ENCODE data around the gene MRPL24.

MRPL24 gene

DNA sequence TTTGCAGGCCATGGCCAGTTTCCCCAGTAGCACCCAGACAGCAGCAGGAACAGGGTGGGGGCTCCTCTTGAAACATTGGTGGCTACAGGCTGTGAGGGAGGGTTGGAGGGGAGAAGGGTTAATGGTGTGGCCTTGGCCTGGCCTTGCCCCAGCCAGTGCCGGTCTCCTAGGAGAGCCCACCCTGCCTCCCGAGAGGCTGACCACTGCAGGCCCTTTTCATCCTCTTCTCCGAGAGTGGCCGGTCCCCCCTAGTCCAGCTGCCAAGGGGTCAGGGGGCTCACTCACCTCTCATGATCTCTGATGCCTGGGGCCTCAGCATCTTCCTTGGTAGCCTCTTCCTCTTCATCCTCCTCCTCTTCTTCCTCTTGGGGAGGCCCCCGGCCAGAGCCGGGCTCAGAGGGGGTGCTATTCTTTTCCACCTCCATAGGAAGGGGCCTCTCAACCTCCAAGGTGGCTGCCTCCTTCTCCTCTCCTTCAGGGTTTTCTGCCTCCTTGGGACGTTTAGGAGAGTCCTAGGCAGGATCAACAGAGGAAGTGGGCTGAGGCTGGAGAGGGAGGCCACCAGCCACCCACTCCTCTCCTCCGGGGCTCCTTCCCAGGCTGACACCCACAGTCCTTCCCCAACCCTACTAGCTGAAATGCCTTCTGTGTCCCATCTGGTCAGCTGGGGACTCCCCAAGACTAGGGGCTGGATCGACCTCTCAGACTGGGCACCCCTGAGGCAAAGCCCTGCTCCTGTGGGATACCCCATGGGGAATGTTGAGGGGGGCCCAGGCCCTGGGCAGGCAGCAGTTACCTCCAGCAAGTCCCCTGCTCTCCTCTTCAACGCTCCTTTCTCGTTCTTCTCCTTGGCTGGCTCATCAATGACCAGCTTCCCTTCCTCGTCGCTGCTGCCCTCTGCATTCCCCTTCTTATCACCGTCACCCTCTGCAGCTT is 2.7 kb upstream of the MRPL24 start:
- no peak for DNase-seq (ENCODE audit: low read depth)

DNA sequence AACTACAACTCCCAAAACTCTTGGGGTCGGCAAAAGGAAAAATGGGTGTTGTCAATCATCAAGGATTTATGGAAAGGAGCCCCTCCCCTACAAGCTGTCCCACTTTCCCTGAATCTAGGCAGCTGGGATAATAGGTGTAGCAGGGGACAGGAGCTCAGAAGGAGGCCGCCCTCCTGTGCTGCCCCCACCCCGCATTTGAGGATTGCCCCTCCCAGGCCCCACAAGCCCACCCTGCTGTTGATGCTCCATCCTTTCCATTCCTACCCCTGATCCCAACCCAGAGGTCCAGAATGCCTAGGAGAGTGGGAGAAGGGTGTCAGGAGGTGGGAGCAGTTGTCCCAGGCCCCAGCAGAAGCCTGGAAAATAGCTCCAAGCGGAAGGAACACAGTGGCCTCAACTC is 1.9 kb upstream of the MRPL24 start:
- DNase-seq (ENCODE audit: low read depth), result no peak

DNA sequence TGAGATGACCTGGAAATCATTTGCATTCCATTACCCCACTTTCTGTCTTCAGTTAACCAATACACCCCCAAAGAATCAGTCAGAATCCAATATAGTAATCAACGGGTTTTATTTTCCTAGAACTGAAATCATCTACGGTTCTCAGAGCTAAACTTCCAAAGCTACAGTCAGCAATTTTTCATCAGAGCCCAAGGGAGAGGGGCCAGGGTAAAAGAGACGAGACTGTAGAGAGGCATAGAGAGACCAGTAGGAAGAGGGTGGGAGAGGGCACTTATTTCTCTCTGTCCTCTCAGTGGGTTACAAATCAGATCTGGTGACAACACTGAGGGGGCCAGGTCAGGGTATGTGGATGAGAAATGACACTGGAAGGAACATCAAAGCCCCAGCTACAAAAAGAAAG is 1.1 kb upstream of the MRPL24 start:
- no peak for DNase-seq (ENCODE audit: low read depth)

DNA sequence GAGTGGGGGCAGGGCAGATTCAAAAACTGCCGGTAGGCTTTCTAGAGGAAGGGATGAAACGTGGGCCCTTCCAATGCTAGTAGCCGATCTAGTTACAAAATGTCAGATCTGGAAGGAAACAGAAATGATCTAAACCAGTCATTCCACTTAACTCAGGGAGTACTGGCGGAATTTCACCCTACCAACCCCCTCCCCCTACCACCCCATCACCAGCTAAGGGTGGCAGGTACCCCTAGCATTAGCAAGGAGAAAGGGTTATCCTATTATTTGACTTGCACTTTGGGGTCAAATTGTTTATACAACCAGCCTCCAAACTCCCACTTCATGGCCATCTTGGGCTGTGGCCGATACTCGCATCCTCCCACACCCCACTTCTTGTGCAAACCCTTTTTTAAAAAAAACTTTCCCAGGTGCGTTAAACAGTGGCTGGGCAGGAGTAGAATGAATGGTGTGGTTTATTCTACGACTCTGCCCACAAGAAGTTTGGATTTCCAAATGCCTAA is 644 bp upstream of the MRPL24 start:
- DNase-seq (ENCODE audit: low read depth), result no peak

DNA sequence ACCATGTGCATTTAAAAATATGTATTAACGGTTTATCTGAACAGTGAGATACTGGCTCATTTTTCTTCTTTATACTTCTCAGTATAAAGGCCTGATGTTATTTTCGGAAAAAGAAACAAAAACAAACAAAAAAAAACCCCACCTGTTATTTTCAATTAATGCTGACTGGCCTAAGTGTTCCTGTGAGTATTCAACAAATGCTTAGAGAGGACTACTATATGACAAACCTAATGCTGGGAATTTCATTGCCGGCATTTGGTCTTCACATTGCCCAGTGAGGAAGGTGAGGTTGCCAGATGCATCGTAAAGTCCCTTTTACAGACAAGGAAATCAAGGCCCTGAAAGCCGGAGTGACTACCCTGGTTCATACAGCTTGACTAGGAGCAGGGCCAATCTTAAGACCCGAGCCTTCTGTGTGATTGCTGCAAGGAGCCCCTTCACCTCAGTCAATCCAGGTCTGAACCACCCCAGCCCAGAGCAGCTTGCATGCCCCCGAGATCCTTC is 599 bp downstream of the MRPL24 start:
- DNase-seq (ENCODE audit: low read depth), result no peak

DNA sequence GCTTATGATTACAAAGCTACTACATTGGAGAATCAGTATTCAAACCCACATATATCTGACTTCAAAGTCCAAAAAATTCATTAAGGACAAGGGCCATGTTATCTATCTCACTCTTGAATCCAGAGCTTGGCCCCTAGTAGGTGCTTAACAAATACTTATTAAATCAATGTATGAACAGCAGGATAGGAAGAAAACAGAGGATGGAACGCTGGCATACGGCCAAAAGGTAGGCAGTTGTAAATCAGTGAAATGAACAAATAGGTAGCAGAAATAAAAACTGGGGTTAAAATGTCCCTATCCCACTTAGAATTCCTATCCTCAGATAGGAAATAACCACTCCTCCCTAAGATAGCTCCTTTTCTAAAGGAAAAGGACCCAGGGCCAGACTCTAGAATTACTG is 2.0 kb downstream of the MRPL24 start:
- DNase-seq (ENCODE audit: low read depth), result no peak

DNA sequence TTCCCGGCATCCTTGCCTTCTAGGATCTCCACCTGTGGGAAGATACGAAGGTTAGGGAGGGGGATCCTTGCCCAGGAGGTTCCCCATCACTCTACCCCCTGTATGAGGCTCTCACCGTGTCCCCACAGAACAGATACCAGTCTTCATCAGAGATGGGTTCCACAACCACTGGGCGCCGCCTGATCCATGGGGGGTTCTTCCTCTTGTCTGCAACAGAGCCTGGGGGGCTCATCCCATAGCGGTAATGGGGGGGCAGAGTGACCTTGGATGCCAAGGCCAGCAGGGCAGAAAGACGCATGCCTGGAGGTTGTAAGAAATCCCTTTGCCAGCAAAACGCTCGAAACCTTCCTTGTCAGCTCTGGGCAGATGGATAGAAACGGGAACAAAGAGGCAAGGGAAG is 2.5 kb downstream of the MRPL24 start:
- DNase-seq (ENCODE audit: low read depth), result no peak

DNA sequence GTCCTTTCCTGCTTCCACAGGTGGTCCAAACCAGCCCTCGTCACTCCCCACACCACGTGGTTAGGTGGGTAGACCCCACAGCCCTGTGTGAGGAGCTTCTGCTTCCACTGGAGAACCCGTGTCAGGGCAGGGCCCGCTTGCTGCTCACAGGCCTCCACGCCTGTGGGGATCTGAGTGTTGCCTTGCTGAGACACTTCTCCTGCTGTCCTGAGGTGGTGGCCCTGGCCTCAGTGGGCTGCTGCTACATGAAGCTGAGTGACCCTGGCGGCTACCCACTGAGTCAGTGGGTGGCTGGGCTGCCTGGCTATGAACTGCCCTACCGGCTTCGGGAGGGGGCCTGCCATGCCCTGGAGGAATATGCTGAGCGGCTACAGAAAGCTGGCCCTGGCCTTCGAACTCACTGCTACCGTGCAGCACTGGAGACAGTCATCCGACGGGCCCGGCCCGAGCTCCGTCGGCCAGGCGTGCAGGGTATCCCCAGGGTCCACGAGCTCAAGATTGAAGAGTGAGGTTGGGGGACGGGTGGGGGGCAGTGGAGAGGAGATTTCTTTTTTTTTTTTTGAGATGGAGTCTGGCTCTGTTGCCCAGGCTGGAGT is 6.8 kb downstream of the MRPL24 start:
- DNase-seq (ENCODE audit: low read depth), result no peak

DNA sequence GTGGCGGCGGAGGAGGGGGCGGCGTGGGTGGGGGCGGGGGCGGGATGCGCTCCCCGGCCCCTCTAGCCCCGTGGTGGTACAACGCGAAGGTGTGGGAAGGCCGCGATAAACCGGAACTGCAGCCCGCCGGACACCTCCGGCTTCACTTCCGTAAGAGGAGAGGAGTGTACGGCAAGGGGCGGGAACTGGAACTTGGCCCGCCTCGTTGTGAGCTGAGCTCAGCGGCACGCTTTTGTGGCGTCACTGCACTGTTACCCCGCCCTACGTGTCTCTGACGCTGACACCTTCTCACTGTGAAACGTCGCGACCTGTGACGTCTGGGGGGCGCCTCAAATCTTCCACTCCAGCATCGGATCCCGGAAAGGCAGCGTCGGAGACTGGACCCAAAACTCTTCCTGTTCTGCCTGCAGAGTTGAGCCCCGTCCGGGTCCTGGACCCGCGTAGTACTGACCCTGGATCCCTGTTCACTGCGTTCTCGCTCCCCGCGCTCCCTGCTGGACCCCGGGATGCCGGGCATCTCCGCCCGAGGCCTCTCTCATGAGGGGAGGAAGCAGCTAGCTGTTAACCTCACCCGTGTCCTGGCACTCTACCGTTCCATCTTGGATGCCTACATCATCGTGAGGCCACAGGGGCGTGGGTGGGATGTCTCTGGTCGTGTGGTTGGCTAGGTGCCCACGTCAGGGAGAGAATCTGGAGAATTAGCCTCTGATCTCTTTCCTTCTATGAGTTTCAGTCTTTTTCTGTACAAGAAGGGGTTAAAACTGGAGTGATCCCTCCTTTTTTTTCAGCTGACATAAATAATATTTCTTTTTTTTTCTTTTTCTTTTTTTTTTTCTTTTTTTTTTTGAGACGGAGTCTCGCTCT is 12.1 kb downstream of the MRPL24 start, which contains the start of gene ISG20L2:
TSS of gene ISG20L2 (minus strand) at position 168 of the 864 bp plus-strand sequence. CDS start 1,114 bp downstream, outside the sequence.
- peak; percentile 85 for DNase-seq (ENCODE audit: low read depth)

DNA sequence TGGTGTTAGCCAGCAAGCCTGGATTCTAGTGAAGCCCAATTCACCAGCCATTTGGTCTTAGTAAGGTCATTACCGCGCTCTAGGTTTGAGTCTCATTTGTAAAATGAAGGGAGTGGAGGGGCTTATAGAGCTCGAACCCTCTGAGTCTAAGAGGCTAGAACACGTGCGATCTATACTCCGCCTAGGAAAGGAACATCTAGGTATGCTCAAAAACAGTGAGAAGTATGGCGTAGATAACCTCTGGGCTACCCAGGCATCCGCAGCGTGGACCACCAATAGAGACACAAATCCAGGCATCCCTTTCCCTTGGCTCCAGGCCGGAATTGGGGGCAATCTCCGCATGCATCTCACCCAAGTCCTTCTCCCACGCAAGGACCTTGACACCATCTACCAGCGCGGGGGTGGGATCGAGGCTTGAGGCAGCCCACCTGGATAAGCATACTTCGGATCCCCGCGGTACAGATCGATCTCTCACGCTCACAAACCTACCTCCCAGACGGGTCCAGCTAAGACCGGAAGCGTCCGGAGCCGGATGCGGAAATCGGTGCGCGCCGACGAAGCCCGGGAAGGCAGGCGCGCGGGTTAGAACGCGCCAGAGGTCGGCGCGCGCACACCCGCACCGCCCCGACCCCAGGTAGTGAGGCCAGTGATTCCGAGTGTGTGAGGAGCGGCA is 12.8 kb downstream of the MRPL24 start, which contains the start of gene METTL25B:
TSS of gene METTL25B (plus strand) at position 544 of the 673 bp plus-strand sequence. CDS start 636 bp downstream, outside the sequence.
- peak; percentile 61 for DNase-seq (ENCODE audit: low read depth)

DNA sequence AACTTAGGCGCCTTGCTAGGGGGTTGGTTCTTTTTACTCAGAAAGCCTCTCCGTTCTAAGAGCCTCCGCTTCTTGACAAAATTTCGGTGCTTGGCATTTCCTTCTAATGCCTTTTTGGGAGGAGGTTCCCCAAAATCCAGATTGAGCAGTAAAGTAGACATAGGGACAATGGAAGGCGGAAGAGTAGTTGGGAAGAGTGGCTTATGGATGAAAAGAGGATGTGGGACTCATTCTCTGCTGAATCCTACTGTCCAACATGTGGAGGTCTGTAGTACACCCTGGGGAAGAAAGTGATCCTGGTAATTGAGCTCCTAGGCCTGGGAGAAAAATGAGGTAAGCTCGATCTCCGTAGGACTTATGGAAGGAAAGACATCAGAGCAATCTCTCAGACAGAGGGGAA is 13.4 kb downstream of the MRPL24 start:
- no peak for DNase-seq (ENCODE audit: low read depth)

DNA sequence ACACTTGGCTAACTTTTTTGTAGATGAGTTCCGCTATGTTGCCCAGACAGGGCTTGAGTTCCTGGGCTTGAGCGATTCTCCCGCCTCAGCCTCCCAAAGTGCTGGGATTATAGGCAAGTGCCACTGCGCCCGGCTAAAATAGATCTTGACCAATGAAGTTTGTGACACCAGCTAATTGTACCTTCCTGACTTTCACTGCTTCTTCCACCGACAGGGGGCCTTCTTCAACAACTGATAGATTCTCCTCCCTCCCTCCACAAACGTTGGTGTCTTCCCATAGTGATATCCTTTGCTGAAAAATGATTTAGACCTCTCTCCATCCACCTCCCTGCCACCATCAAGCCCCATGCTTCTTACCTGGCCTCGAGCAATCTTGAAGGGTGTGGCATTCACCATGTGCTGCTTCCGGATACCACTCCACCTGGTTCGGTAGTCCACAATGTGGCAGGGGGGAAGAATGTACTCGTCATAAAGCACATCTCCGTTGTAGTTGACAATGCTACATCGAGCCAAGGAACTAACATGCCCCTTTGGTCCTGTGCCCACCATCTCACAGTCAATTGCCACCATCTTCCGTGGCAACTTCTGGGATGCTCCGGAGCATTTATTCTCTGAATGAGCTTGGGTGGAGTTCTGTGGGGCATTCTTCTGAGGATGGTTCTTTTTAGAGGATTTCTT is 14.2 kb downstream of the MRPL24 start:
- no peak for DNase-seq (ENCODE audit: low read depth)

DNA sequence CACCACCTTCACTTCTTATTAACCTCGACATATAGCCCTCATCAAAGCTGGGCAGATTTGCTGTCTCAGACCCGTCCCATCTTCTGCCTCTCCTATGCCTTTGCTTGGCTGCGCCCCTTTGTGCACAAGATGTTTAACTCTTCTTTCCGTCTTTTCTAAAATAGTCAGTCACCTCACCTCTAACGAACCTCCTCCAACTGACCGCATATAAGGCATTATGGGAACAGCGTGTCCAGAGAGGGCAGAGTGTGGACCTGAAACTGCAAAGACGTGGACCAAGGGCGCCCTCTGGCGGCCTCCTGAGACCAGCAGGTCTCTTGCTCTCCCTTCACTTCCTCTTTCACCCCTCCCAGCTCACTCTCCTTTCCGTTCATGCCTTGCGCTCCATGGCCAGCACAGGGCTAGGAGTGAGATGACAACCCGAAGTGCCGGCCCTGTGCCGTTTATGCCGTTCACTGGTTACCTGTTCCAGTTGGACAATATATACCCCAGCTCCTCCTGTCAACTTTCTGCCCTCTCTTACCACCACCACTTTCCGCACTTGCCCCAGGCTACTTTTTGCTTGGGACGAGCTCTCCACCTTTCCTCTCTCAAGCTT is 15.1 kb downstream of the MRPL24 start:
- DNase-seq (ENCODE audit: low read depth), result peak; percentile 66

DNA sequence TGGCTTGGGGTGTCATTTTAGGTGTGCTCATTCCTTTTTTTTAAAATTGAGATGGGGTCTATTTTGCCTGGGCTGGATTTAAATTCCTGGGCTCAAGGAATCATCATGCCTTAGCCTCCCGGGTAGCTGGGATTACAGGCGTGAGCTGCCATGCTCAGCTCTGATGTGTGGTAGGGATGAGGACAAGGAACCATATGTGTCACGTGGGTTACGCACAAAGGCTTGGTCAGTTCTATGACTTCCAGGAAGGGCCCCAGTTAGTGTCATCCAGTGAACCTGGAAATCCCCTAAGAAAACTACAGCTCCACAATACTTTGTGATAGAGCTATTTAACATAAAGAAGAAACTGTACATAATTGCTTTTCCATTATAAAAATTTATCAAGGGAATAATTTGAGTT is 19.4 kb downstream of the MRPL24 start:
- no peak for DNase-seq (ENCODE audit: low read depth)

DNA sequence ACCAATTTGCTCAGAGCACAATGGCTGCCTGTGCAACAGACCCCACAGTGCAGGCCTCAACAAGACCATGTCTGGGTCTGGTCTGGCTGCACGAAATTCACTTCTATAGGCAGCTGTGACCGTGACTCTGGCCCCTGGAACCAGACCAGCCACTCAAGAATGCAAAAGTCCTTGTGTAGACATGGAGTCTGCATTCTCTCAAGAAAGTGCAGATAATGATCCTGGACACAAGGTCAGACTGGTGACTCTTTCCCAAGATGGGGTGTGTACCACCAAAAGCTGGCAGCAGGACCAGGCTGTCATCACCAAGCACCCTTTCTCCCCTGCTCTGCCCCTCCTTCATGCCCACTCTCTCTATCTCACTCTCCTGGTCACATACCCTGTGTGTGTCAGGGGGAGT is 19.8 kb downstream of the MRPL24 start:
- DNase-seq (ENCODE audit: low read depth), result no peak

DNA sequence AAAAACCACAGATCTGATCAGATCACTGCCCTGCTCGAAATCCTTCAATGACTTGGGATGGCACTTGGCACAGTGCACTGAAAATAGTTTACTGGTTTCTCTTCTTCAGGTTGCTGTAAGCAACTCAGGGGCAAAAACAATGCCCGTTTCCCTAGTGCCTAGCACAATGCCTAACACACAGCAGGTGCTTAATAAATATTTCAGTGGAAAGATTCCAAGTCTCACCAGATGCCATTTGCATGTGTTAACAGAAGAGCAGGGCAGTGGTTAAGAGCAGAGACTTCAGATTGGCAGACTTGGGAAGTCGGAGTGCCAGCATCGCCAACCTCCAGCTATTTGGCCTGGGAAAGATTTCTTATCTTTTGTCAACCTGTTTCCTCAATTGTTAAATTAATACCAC is 23.5 kb downstream of the MRPL24 start:
- DNase-seq (ENCODE audit: low read depth), result no peak

DNA sequence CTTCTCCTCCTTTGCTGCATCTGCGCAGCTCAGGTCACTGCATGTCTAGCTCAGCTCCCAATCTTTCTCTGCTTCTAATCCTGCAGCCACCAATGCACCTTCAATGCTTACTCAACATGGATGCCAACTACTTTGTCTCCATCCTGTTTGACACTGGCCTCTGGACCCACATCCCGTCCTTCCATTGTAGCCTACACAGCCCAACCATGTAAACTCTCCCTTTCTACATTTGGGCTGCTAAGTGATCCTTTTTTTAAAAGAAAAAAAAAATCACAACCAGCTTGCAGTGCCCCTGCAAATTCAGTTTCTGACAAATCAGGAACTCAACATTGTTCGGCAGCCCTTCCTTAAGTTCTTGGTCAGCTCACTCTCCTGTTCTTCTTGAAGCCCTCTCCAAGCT is 26.1 kb downstream of the MRPL24 start:
- DNase-seq (ENCODE audit: low read depth), result no peak

DNA sequence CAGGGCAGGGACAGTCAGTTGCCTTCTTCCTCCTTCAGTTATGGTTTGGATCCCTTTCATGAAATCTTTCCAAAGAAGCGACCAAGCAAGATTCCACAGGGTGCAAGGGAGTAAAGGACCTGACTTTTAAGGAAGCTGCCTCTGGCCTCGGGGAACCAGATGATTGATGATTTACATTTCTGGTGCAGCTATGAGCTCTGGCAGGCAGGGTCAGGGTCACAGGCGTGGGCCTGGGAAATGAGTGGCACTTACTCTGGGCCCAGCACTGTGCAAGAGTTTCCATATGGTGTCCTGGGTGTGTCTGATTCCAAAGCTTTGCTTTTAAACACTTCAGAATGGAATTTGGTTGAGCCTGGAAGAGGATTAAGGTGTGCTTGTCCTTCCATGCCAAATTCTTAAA is 28.3 kb downstream of the MRPL24 start:
- DNase-seq (ENCODE audit: low read depth), result no peak

DNA sequence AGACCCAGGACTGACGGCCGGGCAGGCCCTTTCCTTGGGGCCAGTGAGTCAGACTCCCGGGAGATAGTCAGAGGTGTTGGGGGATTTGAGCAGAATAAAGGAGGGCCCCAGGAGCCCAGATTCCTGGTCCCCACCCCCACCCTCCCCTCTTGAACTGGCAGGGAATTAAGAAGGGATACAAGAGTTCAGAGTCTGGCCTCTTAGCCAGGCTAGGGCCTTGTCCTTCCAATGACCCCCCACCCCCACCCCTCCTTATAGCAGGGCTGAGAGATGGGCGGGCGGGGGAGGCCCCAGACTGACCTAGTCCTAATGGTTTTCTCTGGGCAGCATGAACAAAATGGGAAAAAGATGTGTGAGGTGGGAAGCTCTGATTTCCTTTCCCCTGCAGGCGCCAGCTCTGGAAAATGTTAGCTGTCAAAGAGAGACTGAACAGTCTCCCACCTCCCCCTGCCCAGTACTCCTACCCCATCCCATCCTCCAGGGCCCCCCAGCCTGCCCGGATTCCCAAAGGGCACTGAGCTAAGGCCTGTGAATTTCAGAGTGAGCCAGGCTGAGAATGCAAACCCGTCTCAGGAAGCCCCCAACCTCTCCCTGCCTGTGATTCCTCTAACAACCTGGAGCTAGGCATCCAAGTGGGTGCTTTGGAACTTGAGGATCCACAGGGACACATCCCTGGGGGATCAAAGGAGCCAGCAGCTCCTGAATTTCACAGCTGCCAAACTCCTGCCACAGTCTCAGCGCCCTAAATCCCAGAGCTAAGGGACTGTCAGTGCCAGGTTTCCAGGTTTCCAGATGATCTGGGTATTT is 29.7 kb downstream of the MRPL24 start:
- no peak for DNase-seq (ENCODE audit: low read depth)

Data from activated T-helper 1 cell treated with Interleukin-2 at 50 U/mL for 16 hours (primary cell).